Measurements from ENCODE around the gene ULBP2. TPM values are rescaled to one million over a fixed set of nuclear protein-coding genes. Genes with fewer than 3 reads are reported as not detected.
"Not testable (repeated sequence)": the region's sequence is repeated elsewhere in the genome, so short reads cannot be mapped to it uniquely, and the experiment has no call there.

The ULBP2 gene
- total and polyA plus RNA-seq, 3 experiments from 2014 or later, result 0.48 to 0.68 (median 0.51) TPM

DNA sequence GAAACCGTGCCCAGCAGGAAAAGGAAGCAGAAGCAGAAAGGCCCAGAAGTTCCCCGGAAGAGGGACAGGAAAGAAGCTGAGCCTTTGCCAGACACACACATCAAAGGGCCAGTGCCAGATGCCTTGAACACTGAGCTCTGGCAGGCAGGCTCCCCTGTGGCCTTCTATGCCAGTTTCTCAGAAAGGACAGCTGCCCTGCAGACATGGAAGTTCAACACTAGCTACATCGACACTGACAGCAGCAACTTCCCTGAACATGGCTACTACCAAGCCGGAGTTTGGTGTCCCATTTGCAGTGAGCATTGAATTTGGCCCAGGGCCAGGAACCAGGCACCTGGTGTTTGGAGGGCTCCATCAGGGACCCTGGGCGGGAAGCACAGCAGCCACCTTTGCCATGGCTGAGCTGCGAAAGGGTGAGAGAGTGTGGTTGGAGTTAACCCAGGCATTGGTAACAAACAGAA is 35.9 kb upstream of the ULBP2 start:
- no peaks in the 10 kb centered on the region for H3K27me3 ChIP-seq (ENCODE audit: insufficient read depth, low read length, poor library complexity, severe bottlenecking)
- no peak for DNase-seq
- POLR2A ChIA-PET, result no interaction called here
- H3K27ac Mint-ChIP-seq, result no peak overlapping the region
- peaks cover 13 to 21% of the 10 kb centered on the region in 2 donors for H3K27me3 Mint-ChIP-seq
- no peaks in the 10 kb centered on the region for H3K4me1 ChIP-seq (ENCODE audit: insufficient read depth, low read length)
- H3K36me3 ChIP-seq (ENCODE audit: insufficient read depth, low read length), result no peaks in the 10 kb centered on the region
- no peak overlapping the region for H3K27ac ChIP-seq (ENCODE audit: low read depth, low read length)
- H3K36me3 Mint-ChIP-seq, result peaks cover 0 to 15% (median 0%) of the 10 kb centered on the region in 3 donors
- peaks cover 0 to 10% (median 6%) of the 10 kb centered on the region in 5 donors for H3K9me3 Mint-ChIP-seq
- no peak overlapping the region for H3K4me3 Mint-ChIP-seq
- no peak overlapping the region for H3K4me3 ChIP-seq (ENCODE audit: low read length)
- H3K4me1 Mint-ChIP-seq, result no peaks in the 10 kb centered on the region
- no peaks in the 10 kb centered on the region for H3K9me3 ChIP-seq (ENCODE audit: low read length)
- CTCF ChIA-PET, result interaction anchor here (0.9 to 2.2 kb wide), 2 partner anchors 40 to 360 kb away, joined by 3 to 6 read pairs; partner anchors contain the start of gene PPIL4

DNA sequence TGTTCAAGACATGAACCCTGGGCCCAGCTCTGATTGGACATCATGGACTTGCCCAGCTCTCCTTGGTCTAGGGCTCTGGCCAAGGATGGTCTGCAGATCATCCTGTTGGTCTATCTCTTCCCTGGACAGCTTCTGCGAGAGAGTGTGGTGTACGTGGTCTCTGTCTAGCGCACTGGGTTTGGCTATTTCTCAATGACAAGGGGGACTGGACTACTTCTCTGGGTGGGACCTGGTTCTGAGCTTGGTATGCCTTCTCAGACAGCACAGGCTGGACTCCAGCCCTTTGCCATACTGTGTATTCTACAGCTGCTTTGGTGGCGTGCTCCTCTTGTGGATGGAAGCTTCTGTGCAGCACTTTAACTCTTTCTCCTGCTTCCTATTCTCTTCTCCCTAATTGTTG is 35.4 kb upstream of the ULBP2 start:
- no peaks in the 10 kb centered on the region for H3K4me1 Mint-ChIP-seq

DNA sequence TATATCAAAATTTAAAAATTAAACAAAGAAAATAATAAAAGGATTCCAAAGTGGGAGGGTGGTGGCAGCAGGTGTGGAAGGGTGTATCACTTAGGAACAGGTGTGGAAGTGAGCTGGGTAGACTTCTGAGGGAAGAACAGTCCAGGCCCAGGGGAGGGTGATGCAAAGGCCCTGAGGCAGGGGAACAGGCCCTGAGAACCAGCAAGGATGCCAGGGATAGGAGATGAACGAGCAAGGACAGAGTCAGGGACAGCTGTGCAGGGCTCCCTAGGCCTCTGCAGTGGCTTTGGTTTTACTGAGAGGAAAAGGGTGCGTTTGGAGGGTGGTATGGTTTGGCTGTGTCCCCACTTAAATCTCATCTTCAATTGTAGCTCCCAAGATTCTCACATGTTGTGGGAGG is 34.5 kb upstream of the ULBP2 start:
- no peak overlapping the region for H3K27ac ChIP-seq (ENCODE audit: low read depth, low read length)
- ChIA-PET CTCF (no interaction called here), POLR2A (no interaction called here)
- no peak overlapping the region for H3K27ac Mint-ChIP-seq
- H3K9me3 ChIP-seq (ENCODE audit: low read length), result no peaks in the 10 kb centered on the region
- H3K27me3 ChIP-seq (ENCODE audit: insufficient read depth, low read length, poor library complexity, severe bottlenecking), result no peaks in the 10 kb centered on the region
- peaks cover 2 to 10% (median 6%) of the 10 kb centered on the region in 5 donors for H3K9me3 Mint-ChIP-seq
- H3K4me1 ChIP-seq (ENCODE audit: insufficient read depth, low read length), result no peaks in the 10 kb centered on the region
- no peaks in the 10 kb centered on the region for H3K4me1 Mint-ChIP-seq
- H3K36me3 Mint-ChIP-seq, result peaks cover 0 to 15% (median 0%) of the 10 kb centered on the region in 3 donors
- H3K36me3 ChIP-seq (ENCODE audit: insufficient read depth, low read length), result no peaks in the 10 kb centered on the region
- H3K4me3 ChIP-seq (ENCODE audit: low read length), result no peak overlapping the region
- H3K4me3 Mint-ChIP-seq, result no peak overlapping the region
- no peak for DNase-seq
- peaks cover 17 to 25% of the 10 kb centered on the region in 2 donors for H3K27me3 Mint-ChIP-seq

More for the DNA sequence above, 35.4 kb upstream of the ULBP2 start:
- DNase-seq, result no peak
- no peak overlapping the region for H3K4me3 Mint-ChIP-seq
- H3K27me3 ChIP-seq (ENCODE audit: insufficient read depth, low read length, poor library complexity, severe bottlenecking), result no peaks in the 10 kb centered on the region
- POLR2A ChIA-PET, result no interaction called here
- peaks cover 15 to 26% of the 10 kb centered on the region in 2 donors for H3K27me3 Mint-ChIP-seq
- H3K4me1 ChIP-seq (ENCODE audit: insufficient read depth, low read length), result no peaks in the 10 kb centered on the region
- H3K9me3 ChIP-seq (ENCODE audit: low read length), result no peaks in the 10 kb centered on the region
- CTCF ChIA-PET, result interaction anchor here (2.2 kb wide), 1 partner anchor 41 kb away, joined by 6 read pairs; no protein-coding TSS in a partner anchor
- no peak overlapping the region for H3K27ac Mint-ChIP-seq
- H3K36me3 Mint-ChIP-seq, result peaks cover 0 to 15% (median 0%) of the 10 kb centered on the region in 3 donors
- no peak overlapping the region for H3K27ac ChIP-seq (ENCODE audit: low read depth, low read length)
- H3K4me3 ChIP-seq (ENCODE audit: low read length), result no peak overlapping the region
- H3K36me3 ChIP-seq (ENCODE audit: insufficient read depth, low read length), result no peaks in the 10 kb centered on the region
- peaks cover 2 to 10% (median 6%) of the 10 kb centered on the region in 5 donors for H3K9me3 Mint-ChIP-seq

DNA sequence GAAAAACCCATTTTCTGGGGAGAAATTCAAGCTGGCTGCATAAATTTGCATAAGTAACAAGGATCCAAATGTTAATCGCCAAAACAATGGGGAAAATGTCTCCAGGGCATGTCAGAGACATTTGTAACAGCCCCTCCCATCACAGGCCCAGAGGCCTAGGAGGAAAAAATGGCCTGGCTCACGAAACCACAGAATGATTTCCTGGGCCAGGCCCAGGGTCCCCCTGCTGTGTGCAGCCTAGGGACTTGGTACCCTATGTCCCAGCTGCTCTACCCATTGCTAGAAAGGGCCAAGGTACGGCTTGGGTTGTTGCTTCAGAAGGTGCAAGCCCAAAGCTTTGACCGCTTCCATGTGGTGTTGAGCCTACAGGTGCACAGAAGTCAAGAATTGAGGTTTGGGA is 33.3 kb upstream of the ULBP2 start:
- H3K9me3 ChIP-seq (ENCODE audit: low read length); H3K27me3 ChIP-seq (ENCODE audit: insufficient read depth, low read length, poor library complexity, severe bottlenecking); H3K4me3 Mint-ChIP-seq; H3K4me1 ChIP-seq (ENCODE audit: insufficient read depth, low read length); H3K4me3 ChIP-seq (ENCODE audit: low read length); H3K27ac Mint-ChIP-seq; H3K27ac ChIP-seq (ENCODE audit: low read depth, low read length); POLR2A ChIA-PET; H3K36me3 ChIP-seq (ENCODE audit: insufficient read depth, low read length); DNase-seq; H3K4me1 Mint-ChIP-seq: not testable (repeated sequence)
- Mint-ChIP-seq H3K36me3 (peaks cover 0 to 15% (median 0%) of the 10 kb centered on the region in 3 donors), H3K27me3 (peaks cover 13 to 31% of the 10 kb centered on the region in 2 donors), H3K9me3 (peaks cover 2 to 10% (median 6%) of the 10 kb centered on the region in 5 donors)
- CTCF ChIA-PET, result interaction anchor here (0.8 kb wide), 1 partner anchor 17 kb away, joined by 4 read pairs; no protein-coding TSS in a partner anchor

DNA sequence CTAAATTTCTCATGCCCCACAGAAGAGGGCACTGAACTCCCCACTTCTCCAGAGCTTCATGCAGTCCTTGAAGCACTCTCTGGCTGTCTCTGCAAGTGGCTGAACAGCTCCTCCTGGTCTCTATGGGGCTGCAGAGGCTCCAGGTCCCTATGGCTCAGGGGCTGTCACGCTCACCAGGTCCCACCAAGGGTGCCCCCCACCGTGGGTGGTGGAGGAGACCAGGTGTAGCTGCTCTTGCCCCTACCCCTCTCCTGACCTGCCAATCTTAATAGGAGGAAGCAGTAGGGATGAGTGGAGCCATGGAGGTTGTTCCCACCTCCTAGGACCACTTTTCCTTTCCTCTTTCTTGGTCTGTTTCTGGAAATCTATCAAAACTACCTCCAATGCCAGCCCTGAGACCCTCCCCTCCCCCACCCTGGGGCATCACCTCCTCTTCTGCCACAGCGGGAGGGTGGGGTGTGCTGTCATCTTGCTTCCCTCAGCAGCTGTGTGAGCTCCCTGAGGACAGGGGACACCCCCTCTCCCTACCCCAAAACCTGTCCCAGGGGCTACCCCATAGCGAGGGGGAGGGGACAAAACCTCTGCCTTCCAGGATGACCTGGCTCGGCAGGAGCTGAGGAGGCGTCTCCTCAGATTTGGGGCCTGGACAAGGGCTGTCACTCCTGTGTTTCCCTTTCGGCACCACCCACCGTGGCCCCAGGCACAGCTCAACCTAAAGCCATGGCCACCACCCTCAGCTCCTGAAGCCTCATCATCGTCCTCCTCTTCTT is 31.9 kb upstream of the ULBP2 start:
- POLR2A ChIA-PET, result no interaction called here
- H3K4me1 ChIP-seq (ENCODE audit: insufficient read depth, low read length), result no peaks in the 10 kb centered on the region

DNA sequence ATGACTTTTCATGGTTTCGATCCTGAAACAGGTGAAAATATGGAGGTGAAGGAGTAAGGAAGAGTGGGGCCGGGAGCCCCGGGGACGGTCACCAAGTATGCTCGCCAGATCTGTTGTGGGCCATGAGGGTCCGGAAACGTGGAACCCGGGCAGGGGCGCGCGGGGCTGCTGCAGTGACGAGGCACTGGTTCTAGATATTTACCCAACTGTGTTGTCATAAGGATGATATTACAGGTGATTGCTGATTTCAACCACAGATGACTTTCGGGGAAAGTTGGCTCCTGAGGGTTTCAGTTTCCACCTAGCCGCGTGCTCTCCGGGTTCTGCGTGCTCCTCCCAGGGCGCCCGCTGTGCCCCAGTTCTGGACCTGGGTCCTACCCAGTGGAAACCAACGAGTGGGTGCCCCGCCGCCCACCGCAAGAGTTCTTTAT is 31.1 kb upstream of the ULBP2 start:
- H3K27me3 Mint-ChIP-seq, result peaks cover 18 to 34% of the 10 kb centered on the region in 2 donors

More for the DNA sequence above, 31.9 kb upstream of the ULBP2 start:
- no peak overlapping the region for H3K4me3 ChIP-seq (ENCODE audit: low read length)
- Mint-ChIP-seq H3K4me1 (no peaks in the 10 kb centered on the region), H3K9me3 (peaks cover 2 to 10% (median 6%) of the 10 kb centered on the region in 5 donors), H3K4me3 (no peak overlapping the region), H3K27me3 (peaks cover 18 to 37% of the 10 kb centered on the region in 2 donors), H3K36me3 (peaks cover 0 to 15% (median 0%) of the 10 kb centered on the region in 3 donors), H3K27ac (no peak overlapping the region)
- H3K9me3 ChIP-seq (ENCODE audit: low read length), result no peaks in the 10 kb centered on the region
- no peak for DNase-seq
- H3K36me3 ChIP-seq (ENCODE audit: insufficient read depth, low read length), result no peaks in the 10 kb centered on the region
- CTCF ChIA-PET, result no interaction called here
- H3K27me3 ChIP-seq (ENCODE audit: insufficient read depth, low read length, poor library complexity, severe bottlenecking), result no peaks in the 10 kb centered on the region
- H3K27ac ChIP-seq (ENCODE audit: low read depth, low read length), result no peak overlapping the region

DNA sequence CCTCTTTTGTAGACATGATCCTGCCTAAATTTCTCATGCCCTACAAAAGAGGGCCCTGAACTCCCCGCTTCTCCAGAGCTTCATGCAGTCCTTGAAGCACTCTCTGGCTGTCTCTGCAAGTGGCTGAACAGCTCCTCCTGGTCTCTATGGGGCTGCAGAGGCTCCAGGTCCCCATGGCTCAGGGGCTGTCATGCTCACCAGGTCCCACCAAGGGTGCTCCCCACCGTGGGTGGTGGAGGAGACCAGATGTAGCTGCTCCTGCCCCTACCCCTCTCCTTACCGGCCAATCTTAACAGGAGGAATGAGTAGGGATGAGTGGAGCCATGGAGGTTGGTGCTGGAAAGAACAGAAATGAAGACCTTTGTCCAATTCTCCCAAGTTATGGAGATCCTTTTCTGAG is 29.1 kb upstream of the ULBP2 start:
- H3K9me3 Mint-ChIP-seq; H3K4me1 Mint-ChIP-seq; DNase-seq; H3K4me3 ChIP-seq (ENCODE audit: low read length); H3K27ac ChIP-seq (ENCODE audit: low read depth, low read length); H3K4me1 ChIP-seq (ENCODE audit: insufficient read depth, low read length); CTCF ChIA-PET; H3K36me3 ChIP-seq (ENCODE audit: insufficient read depth, low read length); POLR2A ChIA-PET; H3K27me3 ChIP-seq (ENCODE audit: insufficient read depth, low read length, poor library complexity, severe bottlenecking); H3K9me3 ChIP-seq (ENCODE audit: low read length); H3K4me3 Mint-ChIP-seq: not testable (repeated sequence)
- peaks cover 0 to 15% (median 0%) of the 10 kb centered on the region in 3 donors for H3K36me3 Mint-ChIP-seq
- peaks cover 17 to 39% of the 10 kb centered on the region in 2 donors for H3K27me3 Mint-ChIP-seq
- peak overlapping the region in 1 of 8 donors; percentile 52 for H3K27ac Mint-ChIP-seq

More for the DNA sequence above, 31.1 kb upstream of the ULBP2 start:
- ChIA-PET CTCF (no interaction called here), POLR2A (no interaction called here)
- peaks cover 2 to 10% (median 6%) of the 10 kb centered on the region in 5 donors for H3K9me3 Mint-ChIP-seq
- H3K9me3 ChIP-seq (ENCODE audit: low read length), result no peaks in the 10 kb centered on the region
- H3K4me1 Mint-ChIP-seq, result no peaks in the 10 kb centered on the region
- no peaks in the 10 kb centered on the region for H3K4me1 ChIP-seq (ENCODE audit: insufficient read depth, low read length)
- H3K27me3 ChIP-seq (ENCODE audit: insufficient read depth, low read length, poor library complexity, severe bottlenecking), result no peaks in the 10 kb centered on the region
- H3K4me3 Mint-ChIP-seq, result no peak overlapping the region
- no peak overlapping the region for H3K4me3 ChIP-seq (ENCODE audit: low read length)
- no peak for DNase-seq
- no peaks in the 10 kb centered on the region for H3K36me3 ChIP-seq (ENCODE audit: insufficient read depth, low read length)
- no peak overlapping the region for H3K27ac Mint-ChIP-seq
- peaks cover 0 to 15% (median 0%) of the 10 kb centered on the region in 3 donors for H3K36me3 Mint-ChIP-seq
- H3K27ac ChIP-seq (ENCODE audit: low read depth, low read length), result no peak overlapping the region

DNA sequence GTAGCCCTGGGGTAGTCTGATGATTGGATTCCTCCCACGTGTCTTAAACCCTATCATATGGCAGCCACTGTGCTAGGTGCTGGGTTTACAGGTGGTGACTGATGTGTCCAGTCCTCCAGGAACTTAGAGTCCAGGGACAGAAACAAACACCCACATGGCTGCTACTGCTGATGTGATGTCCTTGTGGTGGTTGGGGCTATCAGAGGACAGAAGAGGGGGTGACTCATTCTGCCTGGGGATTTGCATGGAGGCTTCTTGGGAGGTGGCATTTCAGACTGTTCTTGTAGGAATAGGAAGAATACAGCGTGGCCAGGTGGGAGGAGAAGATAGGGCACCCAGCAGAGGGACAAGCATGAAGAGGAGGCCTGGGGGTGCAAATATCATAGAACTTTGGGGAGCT is 28.7 kb upstream of the ULBP2 start:
- Mint-ChIP-seq H3K4me1 (no peaks in the 10 kb centered on the region), H3K36me3 (peaks cover 0 to 12% (median 0%) of the 10 kb centered on the region in 3 donors), H3K9me3 (peaks cover 2 to 7% (median 2%) of the 10 kb centered on the region in 5 donors), H3K27me3 (peaks cover 17 to 39% of the 10 kb centered on the region in 2 donors), H3K27ac (no peak overlapping the region), H3K4me3 (no peak overlapping the region)
- no peak overlapping the region for H3K27ac ChIP-seq (ENCODE audit: low read depth, low read length)
- ChIA-PET POLR2A (no interaction called here), CTCF (no interaction called here)
- no peaks in the 10 kb centered on the region for H3K36me3 ChIP-seq (ENCODE audit: insufficient read depth, low read length)
- no peaks in the 10 kb centered on the region for H3K9me3 ChIP-seq (ENCODE audit: low read length)
- no peak overlapping the region for H3K4me3 ChIP-seq (ENCODE audit: low read length)
- H3K4me1 ChIP-seq (ENCODE audit: insufficient read depth, low read length), result no peaks in the 10 kb centered on the region
- no peaks in the 10 kb centered on the region for H3K27me3 ChIP-seq (ENCODE audit: insufficient read depth, low read length, poor library complexity, severe bottlenecking)
- no peak for DNase-seq

Data from CD8-positive, alpha-beta memory T cell (primary cell).